HG03095 (cell line): ENCODE data around the gene EFTUD2.
"Not testable (repeated sequence)": the region's sequence is repeated elsewhere in the genome, so short reads cannot be mapped to it uniquely, and the experiment has no call there.

Experiments
- ATAC-seq: cut with Tn5 transposase; IDR thresholded peaks from one replicate; pipeline ENCODE4 v1.9.1; 2021; ENCODE audit warnings: moderate library complexity; ENCODE audit not compliant: unreplicated experiment

Gene EFTUD2

GRCh38 chr17:44899074-44899782 lies at the start of gene EFTUD2:
Gene EFTUD2 (minus strand): TSS chr17:44899445. CDS start chr17:44894521, 4,924 bp downstream.
- ATAC-seq = peak; percentile 54

DNA sequence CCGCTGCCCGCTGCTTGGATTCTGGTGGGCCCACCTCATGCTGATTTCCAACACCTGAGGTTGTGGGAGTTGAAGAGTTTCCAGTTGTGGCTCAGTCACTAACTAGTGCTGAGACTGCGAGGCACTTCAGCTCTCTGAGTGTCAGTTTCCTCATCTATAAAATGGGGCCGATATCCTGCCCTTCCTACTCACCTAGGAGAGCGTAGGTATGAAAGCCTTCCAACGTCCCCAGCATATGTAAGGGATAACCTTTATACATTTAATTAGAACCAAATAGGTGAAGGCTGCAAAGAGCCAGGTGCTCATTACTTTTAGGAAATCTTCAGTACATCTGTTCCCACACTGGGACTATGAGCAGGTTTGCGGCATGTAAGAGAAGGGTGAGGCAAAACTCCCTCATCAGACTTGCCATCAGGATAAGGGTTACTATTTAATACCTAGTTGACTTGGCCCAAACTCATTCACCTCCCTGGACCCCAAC lies 49.1 kb upstream of the EFTUD2 start:
- ATAC-seq = no peak

GRCh38 chr17:44947461-44948314 lies 48.4 kb upstream of the EFTUD2 start, which contains the start of gene KIF18B:
Gene KIF18B (minus strand): TSS chr17:44947773. CDS start chr17:44936344, 11,429 bp downstream.
- ATAC-seq = peak; percentile 85

DNA sequence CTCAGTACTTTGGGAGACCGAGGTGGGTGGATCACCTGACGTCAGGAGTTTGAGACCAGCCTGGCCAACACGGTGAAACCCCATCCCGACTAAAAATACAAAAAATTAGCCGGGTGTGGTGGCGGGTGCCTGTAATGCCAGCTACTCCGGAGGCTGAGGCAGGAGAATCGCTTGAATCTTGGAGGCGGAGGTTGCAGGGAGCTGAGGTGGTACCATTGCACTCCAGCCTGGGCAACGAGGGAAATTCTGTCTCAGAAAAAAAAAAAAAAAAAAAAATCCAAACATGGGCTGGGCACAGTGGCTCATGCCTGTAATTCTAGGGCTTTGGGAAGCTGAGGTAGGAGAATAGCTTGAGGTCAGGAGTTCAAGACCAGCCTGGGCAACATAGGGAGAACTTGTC lies 46.4 kb upstream of the EFTUD2 start:
- ATAC-seq = not testable (repeated sequence)

DNA sequence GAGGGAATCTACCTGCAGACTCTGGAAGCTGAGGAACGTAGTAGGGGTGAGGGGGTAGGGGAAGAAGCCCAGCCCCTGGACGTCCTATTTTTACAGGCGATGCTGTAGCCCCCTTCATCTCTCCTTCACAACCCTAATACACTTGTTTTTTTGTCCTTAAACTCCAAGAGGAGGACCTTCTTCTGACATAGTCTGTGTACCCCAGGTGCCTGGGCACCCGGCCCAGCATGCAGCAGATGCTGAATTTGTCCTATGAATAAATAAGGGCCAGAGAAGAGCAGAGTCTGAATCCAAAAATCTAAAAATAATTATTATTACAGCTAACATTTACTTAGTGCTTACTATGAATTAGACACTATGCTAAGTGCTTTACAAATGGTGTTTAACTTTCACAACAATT lies 43.2 kb upstream of the EFTUD2 start:
- ATAC-seq = no peak

DNA sequence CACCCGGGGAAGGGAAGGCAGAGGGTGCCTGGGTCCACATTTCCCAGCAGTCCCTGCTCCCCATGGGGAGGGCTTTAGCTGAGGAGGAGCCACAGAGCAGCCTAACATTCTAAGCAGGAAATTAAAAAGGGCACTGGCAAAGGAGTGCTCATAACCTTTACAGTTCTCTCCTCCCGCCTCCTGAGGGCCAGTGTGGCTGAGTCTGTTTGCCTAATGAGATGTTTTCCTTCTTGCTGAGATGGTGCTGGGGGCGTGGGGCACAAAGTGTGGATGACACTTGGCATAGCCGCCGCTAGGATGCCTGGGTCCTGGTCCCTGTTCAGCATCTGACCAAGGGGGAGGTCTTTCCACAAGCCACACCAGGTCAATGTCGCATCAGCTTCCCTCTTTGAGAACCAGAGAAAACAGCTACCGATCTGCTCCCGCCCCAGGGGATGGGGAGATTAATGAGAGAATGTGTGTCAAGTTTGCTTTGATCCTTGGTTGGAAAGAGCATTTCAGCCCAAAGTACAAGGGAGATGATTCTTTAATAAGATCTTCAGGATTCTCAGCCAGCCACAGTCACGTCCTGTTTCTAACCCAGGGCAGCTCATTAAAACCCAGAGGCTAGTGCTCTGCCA lies 42.6 kb upstream of the EFTUD2 start:
- ATAC-seq = no peak

DNA sequence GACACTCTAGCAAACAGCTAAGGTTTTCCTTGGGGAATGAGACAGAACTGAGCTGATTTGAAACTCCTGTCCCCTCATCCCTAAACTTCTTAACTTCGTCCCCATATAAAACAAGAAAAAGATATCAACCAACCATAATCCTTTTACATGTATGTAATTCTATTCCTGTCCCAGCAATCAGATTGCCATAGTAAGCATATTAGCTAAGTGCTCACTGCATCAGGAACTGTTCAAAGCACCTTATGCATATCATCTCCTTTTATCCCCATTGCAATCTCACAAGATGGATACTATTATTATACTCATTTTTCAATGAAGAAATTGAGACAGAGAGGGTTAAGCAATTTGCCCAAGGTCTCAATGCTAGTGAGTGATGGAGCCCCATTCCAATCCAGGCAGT lies 41.5 kb upstream of the EFTUD2 start:
- ATAC-seq = no peak

DNA sequence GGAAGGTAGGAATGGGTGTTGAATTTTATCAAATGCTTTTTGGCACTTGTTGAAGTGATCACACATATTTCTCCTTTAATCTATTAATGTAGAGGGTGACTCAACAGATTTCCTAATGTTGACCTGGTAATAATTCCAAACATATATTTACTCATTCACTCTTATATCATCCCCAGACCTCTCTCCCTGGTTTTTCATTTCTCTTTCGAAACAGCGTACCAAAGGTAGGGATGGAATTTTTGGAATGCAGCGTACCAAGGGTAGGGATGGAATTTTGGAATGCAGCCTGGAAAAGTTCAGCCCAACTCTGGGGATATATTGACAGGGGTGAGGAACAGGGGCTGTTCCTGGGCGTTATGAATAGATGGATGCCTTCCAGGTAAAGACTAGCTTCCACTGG lies 41.1 kb upstream of the EFTUD2 start:
- ATAC-seq = no peak

GRCh38 chr17:44935116-44935515 lies 35.9 kb upstream of the EFTUD2 start:
- no peak for ATAC-seq

DNA sequence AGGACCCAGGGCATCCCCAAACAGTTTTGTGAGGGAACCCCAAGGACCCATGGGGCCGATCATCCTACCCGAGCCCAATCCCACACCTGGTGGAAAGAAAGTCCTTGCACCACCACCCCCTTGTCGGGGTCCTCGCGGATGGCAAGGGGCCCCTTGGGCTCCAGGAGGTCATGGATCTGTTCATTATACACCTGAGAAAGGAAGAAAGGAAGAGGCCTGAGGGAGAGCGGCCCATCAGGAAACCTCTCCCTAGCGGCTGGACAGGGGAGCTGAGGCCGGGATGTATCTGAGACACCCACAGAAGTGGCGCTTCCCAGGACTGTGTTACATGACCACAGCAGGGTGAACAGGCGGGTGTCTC lies 35.5 kb upstream of the EFTUD2 start:
- no peak for ATAC-seq

DNA sequence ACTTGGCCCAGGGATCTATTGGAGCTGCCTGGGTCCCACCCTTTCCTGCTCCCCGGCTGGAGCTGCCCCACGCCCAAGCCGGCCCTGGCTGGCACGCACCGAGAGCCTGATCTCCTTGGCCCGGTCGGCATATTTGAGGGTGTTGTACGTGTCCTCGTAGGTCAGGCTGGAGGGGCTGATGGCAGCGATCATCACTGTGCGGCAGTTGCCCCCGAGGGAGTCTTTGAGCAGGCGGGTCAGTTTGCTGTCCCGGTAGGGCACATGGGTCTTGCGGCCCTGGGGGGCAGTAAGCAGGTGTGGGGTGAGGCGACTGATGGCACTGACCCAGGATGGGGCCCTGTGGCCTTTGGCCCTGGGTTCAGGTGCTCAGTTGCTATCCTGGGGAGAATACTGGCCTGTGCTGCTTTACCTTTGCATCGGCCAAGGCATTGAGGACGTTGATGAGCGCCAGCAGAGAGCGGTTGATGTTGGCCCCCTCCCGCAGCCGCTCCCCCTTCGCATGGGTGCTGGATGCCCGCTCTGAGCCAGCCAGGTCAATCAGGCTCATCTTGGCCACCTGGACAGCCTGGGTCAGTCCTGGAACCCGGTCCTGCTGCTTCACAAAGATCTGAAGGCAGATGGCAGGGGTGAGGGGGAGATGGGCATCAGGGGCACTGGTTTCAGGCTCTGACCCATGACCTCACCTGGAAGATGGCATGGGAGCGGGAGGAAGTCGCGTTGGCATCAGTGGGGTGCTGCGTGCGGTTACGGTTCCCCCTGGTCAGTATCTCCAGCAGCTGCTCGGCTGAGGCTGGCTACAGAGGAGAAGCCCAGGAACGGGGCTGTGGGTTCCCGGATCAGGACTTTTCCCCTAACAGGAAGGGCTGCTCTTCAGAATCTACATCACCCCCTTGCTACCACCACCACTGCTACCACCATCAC lies 34.8 kb upstream of the EFTUD2 start:
- ATAC-seq = no peak

GRCh38 chr17:44932787-44933097 lies 33.5 kb upstream of the EFTUD2 start:
- no peak for ATAC-seq

DNA sequence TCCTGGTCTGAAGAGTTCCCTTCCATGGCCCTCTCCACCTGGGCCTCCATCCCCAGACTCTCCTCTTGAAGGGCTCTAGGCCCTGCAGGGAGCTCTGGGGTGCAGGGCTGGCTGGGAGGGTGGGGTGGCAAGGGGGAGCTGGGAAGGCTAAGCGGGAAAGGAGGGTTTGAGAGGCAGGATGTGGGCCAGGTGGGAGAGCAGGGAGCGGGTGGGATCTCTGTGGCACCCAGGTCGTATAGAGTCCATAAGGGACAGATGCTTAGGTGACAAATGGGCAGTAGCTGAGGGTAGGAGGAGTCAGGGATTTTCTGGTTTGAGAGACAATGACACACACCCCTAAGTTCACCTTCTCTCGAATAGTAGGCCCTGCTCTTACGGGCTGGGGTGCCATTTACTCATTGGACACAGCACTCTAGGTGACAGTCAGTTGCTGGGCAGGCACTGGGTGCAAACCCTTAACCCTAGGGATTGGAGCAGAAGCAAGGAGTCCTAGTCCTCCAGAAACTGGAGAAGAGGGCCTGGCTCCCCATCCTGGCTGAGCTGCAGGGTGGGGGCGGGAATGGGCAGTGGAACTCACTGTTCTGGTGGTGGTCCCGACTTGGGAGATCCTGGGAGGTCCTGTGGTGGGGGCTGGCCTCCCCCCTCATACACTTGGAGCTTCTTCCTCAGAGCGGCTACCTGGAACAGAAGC lies 33.0 kb upstream of the EFTUD2 start:
- ATAC-seq = no peak

DNA sequence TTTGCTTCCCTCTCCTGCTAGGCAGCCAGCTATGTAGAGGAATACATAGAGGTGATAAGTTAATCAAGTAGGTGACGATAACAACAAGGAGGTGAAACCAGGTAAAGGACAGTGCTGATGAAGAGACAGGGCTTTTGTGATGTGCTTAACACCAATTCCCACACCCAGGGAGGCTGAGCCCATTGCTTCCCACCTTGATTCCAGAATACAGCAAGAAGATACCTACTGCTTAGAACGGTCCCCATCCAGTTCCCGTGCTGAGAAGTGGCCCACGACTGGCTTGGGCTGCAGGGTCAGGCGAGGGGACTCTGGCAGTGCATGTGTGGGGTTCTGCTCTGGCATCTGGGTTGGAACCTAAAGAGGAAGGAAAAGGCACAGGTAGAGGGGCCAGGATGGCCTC lies 32.1 kb upstream of the EFTUD2 start:
- ATAC-seq = no peak

DNA sequence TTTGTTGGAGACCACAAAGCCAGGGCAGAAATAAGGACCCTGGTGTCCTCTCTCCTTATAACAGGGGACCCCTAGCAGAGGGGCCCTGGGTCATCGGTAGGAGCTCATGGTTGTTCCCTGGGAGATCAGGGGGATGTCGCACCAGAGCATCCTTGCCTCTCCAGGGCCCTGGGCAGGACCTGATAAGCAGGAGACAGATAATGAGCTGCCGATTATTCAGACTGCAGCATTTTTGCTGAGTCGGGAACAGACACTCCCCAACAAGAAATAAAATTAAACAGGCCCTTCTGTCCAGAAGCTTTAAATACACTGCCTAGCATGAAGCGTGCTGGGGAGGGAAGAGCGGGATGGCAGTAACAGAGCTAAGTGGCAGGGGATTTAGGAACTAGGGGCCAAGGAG lies 31.4 kb upstream of the EFTUD2 start:
- ATAC-seq = no peak

DNA sequence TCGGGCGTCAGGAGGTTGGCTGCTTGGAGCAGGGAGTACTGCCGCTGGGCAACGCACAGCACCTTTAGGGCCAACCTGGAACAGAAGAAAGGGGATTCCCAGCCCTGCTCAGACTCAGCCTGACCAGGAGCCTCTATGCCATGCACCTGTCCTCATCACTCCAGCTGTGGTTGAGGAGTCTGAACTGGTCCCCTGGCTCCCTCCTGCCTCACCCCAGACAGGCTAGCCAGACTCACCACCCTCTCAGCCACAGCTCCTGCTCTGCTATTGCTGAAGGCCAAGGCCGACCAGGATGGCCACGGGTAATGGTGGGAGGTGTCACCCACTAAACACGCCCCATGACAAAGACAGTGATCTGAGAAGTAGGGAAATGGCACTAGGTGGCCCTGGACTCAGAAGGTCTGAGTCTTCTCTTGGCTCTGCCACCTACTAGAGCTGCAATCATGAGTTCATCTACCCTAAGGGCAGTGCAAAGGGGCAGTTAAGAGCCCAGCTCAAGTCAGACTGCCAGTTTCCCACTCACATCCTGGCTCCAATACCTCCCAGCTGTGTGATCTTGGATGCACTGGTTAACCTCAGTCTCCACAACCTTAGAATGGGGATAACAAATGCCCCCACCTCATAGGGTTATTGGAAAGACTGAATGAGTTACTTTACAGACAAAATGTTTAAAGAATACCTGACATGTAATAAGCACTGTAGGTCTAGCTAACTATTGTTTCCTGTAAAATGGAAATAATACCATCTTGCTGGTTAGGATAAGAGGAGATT lies 29.9 kb upstream of the EFTUD2 start:
- no peak for ATAC-seq

DNA sequence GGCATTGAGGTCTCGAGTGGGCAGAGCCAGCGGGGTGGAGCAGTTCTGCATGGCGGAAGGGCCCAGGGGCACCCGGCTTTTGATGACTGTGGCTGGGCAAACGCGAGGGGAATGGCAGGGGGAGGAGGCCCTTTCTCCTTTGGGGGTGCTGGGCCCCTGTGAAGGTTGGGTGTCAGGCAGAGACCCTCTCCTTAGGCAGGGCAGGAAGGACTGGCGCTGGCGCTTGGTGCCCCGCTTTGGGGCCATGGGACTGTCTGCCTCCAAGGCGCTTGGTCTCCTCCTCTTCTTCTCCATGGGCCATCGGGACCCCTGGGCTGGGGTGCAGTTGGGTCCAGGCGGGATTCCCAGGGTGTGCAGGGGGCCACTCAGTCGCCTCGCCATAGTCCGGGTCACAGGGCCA lies 28.9 kb upstream of the EFTUD2 start:
- no peak for ATAC-seq

- ATAC-seq = no peak
These were observed 28.5 kb upstream of the EFTUD2 start for GRCh38 chr17:44927696-44928095.

DNA sequence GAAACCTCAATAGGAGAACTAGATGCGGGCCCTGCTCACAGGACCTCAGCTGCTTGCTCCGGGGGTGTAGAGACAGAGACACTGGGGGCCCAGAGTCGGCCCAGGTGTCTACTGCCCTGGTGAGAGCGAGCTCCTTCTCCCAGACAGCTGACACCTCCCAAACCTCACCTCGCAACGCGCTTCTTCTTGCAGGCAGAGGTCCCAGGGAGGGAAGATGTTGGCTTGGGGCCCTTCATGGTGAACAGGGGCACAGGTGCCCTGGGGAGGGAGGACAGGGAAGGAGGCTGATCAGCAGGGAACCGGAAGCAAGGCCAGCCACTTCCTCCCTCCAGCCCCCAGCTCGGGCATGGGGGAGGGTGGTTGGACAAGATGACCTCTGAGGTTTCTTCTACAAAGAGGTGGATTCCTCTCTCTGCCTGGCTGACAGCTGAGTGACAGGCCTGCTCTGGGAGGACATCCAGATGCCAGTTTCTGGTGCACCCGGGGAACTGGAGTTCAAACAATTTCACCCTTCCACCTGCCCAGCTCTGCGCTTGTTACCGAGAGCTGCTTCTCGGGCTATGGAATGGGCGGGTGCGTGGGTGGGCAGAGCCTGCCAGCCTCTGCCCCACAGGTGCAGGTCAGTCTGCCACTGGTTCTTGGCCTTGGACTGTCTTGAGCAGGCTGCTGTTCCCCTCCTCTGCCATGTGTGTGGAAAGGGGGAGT lies 27.7 kb upstream of the EFTUD2 start:
- ATAC-seq = no peak
